WERI-Rb-1 (cell line): ENCODE measurements around the gene THPO.

Source experiments
- DNase-seq: peaks from one replicate; pipeline ENCODE4 v3.0.0-alpha.2; 2020
- H3K27ac ChIP-seq: fragments of 250-450 bp; sonication (Bioruptor Pico); 2 replicates; pipeline ENCODE4 v1.5.1; 2020; ENCODE audit warnings: mild to moderate bottlenecking, moderate library complexity
- H3K27me3 ChIP-seq: fragments of 250-450 bp; sonication (Bioruptor Pico); 2 replicates; pipeline ENCODE4 v1.5.1; 2021; ENCODE audit warnings: mild to moderate bottlenecking, low read depth, moderate library complexity; ENCODE audit not compliant: insufficient read depth, severe bottlenecking
- H3K36me3 ChIP-seq: fragments of 250-450 bp; sonication (Bioruptor Pico); 2 replicates; pipeline ENCODE4 v1.5.1; 2020; ENCODE audit warnings: mild to moderate bottlenecking, moderate library complexity
- H3K4me3 ChIP-seq: 2 replicates; pipeline ENCODE4 v1.5.1; 2011; ENCODE audit warnings: low read depth, mild to moderate bottlenecking, control low read depth, low read length
- H3K9me3 ChIP-seq: fragments of 250-450 bp; sonication (Bioruptor Pico); 2 replicates; pipeline ENCODE4 v1.5.1; 2021; ENCODE audit warnings: mild to moderate bottlenecking, moderate library complexity; ENCODE audit not compliant: severe bottlenecking
- CTCF ChIP-seq: IDR thresholded peaks from 2 replicates; pipeline ENCODE4 v1.5.1; 2011; ENCODE audit warnings: low read depth, mild to moderate bottlenecking, control low read depth, inconsistent platforms, low read length

THPO gene

GRCh38 chr3:184377882-184378445 lies at the start of gene THPO:
Gene THPO, minus strand, starts transcription at chr3:184378207. Its CDS starts 1,948 bp downstream, at chr3:184376259.
- Histone ChIP-seq H3K4me3 (peak within 1 kb of the TSS; percentile 25), H3K36me3 (peaks cover 13% of the 10 kb centered on the region), H3K9me3 (no peaks in the 10 kb centered on the region), H3K27ac (peak within 1 kb of the TSS; percentile 69), H3K27me3 (no peaks in the 10 kb centered on the region)
- peak; percentile 95 for DNase-seq
- no peak for TF ChIP-seq CTCF

- no peaks in the 10 kb centered on the region for H3K36me3 ChIP-seq
- no peaks in the 10 kb centered on the region for H3K27me3 ChIP-seq
- H3K9me3 ChIP-seq, result peaks cover 5% of the 10 kb centered on the region
- no peak for TF ChIP-seq CTCF
- DNase-seq, result no peak
- H3K27ac ChIP-seq, result no peak overlapping the region
- H3K4me3 ChIP-seq, result no peak overlapping the region
Measured at GRCh38 chr3:184426691-184427141, 48.7 kb upstream of the THPO start.

- Histone ChIP-seq H3K27ac (no peak overlapping the region), H3K36me3 (no peaks in the 10 kb centered on the region), H3K9me3 (peaks cover 5% of the 10 kb centered on the region), H3K4me3 (no peak overlapping the region), H3K27me3 (no peaks in the 10 kb centered on the region)
- no peak for DNase-seq
- TF ChIP-seq CTCF, result no peak
Measured at GRCh38 chr3:184423561-184423960, 45.6 kb upstream of the THPO start.

- H3K27me3 ChIP-seq, result no peaks in the 10 kb centered on the region
- H3K27ac ChIP-seq, result no peak overlapping the region
- no peak overlapping the region for H3K4me3 ChIP-seq
- TF ChIP-seq CTCF, result no peak
- no peaks in the 10 kb centered on the region for H3K36me3 ChIP-seq
- peaks cover 5% of the 10 kb centered on the region for H3K9me3 ChIP-seq
- DNase-seq, result no peak
Measured at GRCh38 chr3:184419171-184419570, 41.2 kb upstream of the THPO start.

- no peaks in the 10 kb centered on the region for H3K27me3 ChIP-seq
- peak; percentile 98 for TF ChIP-seq CTCF
- no peak overlapping the region for H3K27ac ChIP-seq
- no peaks in the 10 kb centered on the region for H3K36me3 ChIP-seq
- H3K9me3 ChIP-seq, result peaks cover 5% of the 10 kb centered on the region
- no peak overlapping the region for H3K4me3 ChIP-seq
- peak; percentile 72 for DNase-seq
Measured at GRCh38 chr3:184417619-184418327, 39.8 kb upstream of the THPO start.

GRCh38 chr3:184415203-184415490 lies 37.1 kb upstream of the THPO start:
- no peaks in the 10 kb centered on the region for H3K27me3 ChIP-seq
- H3K9me3 ChIP-seq, result no peaks in the 10 kb centered on the region
- no peaks in the 10 kb centered on the region for H3K36me3 ChIP-seq
- no peak for TF ChIP-seq CTCF
- no peak overlapping the region for H3K27ac ChIP-seq
- no peak for DNase-seq
- no peak overlapping the region for H3K4me3 ChIP-seq
